Stimulated activated CD8-positive, alpha-beta memory T cell treated with anti-CD3 and anti-CD28 coated beads, Interleukin-7, amount 100 ng/mL, for 48 hours (primary cell): ENCODE measurements around the gene ERBB4.

Experiments
- DNase-seq, 2 donors: peaks; one replicate each; pipeline ENCODE4 v3.0.0-alpha.2; 2020; ENCODE audit warnings: low read depth in 1 of 2; ENCODE audit errors: extremely low read depth in 1 of 2

The ERBB4 gene

DNA sequence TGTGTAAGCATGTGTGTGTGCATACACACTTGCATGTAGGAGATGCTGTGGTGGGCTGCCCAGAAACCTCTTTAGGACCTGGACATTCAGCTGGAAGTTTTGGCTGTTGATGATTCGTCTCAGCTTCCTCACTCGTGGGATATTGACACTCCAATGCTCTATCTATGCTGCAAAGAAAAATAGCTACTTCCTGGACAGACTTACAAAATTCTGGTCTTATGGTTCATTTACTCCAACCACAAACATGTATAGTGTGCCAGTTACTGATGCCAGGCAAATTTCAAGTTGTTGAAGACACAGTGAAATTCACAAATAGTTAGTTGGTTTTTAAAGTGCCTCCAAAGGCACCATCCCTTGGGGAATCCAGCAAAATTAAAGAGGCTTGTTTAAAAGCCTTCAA, 1099.6 kb downstream of the ERBB4 start:
- DNase-seq: no peak

DNA sequence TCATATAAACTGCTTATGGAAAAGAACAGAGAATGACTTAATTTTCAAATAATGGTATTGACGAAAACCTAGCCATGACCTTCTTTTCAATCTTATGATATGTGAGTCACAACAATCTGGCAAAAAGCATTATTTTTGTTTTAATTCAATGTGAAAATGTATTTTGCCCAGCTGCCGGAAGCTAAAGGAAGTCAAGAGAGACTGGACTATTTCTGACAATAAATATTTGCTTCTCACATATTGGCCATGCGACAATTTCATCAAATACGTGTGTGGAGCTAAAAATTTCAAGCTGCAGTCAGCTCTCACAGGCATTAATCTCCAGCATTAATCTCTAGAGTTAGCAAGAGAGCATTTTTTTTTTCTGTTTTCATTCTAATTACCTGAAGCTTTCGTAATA, 1101.2 kb downstream of the ERBB4 start:
- no peak for DNase-seq

DNA sequence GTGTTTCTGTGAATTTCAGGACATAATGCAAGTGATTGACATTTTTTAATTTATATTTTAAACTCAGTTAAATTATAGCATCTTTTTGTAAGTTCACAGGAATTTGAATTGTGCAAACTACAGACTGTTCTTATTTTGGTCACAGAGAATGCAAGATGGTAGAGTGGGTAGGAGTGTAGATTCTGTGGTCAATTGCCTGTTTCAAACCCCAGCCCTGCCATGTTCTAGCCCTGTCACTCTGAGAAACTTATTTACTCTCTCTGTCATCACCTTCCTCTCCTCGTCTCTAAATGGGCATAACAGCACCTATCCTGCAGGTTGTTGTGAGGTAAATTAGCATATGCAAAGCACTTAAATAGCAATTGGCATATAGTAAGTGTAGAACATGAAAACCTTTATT, 1102.4 kb downstream of the ERBB4 start:
- no peak for DNase-seq

DNA sequence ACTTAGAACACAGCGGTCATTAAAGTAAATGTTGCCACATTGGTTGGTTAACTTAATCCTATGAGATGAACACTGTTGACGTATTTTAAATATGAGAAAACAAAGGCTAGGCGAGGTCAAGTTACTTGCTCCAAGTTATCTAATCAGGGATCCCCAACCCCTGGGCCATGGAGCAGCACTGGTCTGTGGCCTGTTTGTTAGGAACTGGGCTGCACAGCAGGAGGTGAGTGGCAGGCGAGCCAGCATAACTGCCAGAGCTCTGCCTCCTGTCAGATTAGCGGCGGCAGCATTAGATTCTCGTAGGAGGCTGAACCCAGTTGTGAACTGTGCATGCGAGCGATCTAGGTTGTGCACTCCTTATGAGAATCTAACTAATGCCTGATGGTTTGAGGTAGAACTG, 1103.3 kb downstream of the ERBB4 start:
- DNase-seq: no peak

DNA sequence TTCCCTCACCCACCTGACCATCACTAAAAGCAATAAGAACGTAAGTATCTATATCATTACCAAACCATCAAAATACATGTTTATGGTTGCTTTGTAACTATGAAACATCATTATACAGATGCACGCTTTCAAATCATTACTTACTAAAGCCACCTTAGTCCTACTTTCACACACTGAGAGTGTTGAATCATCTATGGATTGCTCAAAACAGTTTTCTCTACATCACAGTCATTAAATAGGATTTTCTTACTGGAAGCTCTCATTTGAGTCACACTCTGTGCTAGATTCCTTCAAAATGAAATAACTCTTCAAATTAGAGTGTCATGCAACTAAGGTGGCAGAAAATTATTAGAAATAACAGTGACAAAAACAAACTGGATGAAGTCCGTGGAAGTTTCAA, 1103.8 kb downstream of the ERBB4 start:
- no peak for DNase-seq

DNA sequence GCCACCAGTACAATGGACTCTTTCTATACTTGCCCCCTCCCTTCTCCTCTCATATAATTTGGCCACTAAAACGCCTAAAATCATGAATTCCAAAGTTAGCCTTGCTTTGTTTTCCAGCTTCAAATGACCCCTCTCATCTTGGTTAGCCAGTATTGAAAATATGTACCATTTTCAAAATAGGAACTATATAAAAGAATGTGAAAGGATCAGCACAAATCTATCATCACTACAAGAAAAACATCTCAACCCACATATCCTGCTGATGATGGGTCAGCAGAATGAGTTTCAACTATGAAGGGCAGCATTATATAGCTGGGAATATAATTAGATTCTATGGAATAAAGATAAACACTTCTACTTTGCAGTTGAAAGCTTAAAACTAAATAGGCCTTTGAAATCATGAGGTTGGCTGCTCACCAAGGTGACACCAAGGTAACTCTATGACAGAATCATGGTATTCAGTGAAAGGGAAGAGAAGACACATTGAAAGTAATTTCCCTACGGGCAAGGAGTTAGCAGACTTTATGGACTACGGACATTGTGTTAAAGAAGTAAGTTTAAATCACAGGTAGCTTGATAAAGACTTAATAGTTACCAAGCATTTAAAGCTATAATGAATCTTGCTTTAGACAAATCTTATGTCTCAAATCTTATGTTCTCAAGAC, 1109.2 kb downstream of the ERBB4 start:
- DNase-seq: no peak

DNA sequence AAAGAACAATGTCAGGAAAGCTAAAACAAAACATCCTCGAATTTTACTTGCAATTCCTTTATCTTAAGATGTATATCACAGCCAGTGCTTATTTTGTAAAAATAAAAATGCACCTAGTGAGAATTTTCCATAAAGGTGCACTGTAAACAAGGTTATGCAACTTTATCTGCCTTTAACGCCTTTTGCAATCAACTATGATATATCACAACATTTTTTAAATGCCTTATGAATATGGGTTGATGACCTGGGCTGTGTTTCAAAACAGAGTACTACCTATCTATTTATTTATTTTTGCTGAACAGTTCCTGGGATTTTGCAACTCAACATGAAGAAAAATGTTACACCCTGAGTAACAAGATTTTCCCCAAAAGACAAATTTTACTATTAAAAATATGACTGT, 1112.4 kb downstream of the ERBB4 start:
- no peak for DNase-seq

DNA sequence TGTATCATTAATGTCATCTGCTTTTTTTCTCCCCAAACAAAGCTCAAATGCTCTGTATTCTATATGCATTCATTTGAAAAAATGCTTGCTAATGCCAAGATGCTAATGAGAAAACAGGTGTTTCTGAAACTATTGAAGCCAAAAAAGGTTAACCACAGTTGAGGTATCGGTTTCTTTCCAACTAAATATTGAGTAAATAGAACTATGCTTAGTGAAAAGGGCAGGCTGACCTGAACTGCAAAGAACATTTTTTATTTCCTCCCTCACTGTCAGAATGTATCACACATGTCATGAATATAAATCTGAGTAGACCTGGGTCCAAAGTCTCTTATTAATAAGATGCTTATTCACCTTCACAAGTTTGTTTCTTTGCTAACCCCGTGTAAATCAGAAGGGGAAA, 1115.6 kb downstream of the ERBB4 start:
- DNase-seq: no peak

DNA sequence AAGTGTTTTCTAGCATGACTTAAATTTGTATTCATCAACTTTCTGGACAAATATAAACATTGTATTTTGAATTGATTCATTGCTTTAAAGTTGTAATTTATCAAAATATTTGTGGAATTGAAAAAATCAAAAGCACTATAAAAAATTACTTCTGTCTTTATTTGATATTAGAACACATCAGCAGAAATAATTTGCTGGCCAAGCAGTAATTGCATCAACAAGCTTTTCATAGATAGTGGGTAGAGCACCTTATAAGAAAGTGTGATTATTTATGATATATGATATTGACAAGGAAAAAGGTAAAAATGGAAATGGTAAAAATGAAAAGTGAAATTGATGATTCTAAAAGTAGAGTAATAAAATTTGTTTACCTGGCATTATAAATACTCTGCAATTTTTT, 1121.1 kb downstream of the ERBB4 start:
- DNase-seq: no peak

DNA sequence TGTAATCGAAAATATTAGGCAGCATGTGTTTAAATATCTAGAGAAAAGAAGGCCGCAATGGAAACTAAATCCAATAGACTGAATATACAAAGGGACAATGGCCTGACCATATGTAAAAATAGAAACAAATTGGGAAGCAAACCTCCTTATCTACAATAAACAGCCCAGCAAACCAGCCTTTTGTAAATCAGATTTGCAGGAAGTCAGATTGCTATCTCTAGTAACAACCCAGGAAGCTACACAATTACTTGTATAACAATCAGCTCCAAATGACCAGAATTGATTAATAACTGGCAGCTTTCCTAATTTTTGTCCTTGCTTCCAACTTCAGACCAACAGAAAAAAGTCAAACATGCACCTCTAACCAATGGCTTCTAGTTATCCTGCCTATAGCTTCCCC, 1122.2 kb downstream of the ERBB4 start:
- DNase-seq: no peak

DNA sequence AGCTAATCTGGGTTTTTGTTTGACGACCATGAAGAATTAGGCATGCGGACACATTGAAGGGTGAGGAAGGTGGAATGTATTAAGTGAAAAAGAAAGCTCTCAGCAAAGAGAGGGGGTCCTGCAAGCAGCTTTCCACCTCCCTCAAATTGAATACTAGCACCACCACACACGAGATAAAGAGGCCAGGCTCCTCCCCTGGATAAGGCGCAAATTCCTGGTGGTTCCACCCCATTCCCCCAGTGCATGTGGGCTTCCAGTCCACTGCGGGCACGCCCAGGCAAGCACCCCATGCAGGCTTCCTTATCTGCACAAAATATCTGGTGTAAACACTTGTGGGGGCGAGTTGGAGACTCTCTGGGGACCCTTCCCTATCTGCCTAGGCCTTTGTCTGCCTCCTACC, 1124.9 kb downstream of the ERBB4 start:
- no peak for DNase-seq

DNA sequence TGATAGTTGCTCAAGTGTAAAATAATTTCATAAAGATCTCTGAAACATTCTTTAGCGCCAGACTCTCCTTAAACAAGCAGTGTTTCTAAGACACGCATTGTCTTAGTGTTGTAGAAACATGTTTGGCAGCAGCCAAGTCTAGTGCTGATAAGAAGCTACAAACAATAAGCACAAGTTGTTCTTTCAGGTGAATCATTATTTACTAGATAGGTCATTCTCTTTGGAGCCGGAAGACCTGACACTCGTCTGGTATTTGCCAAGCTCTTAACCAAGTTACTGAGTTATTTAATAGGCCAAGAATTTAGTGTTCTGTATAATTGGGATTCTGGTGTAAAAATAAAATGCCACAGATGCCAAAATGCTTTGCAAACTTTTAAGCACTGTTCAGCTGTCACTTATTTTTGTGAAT, 1130.1 kb downstream of the ERBB4 start:
- no peak for DNase-seq

DNA sequence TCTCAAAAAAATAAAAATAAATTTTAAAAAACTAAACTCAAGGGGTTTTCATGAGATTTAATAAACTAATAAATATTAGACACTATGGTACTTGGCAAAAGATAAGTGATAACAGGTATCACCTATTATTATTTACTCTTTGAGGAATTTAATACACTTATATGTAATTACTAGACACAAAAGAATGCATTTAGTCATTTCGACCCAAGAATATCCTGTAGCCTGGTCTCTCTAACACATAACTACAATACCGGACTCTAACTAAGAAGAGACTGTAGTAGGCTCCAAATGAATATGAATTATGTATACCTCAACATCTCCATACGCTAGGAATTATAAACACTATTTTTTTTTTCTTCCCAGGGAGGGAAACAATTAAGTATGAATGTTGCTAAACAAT, 1131.5 kb downstream of the ERBB4 start:
- DNase-seq: no peak

DNA sequence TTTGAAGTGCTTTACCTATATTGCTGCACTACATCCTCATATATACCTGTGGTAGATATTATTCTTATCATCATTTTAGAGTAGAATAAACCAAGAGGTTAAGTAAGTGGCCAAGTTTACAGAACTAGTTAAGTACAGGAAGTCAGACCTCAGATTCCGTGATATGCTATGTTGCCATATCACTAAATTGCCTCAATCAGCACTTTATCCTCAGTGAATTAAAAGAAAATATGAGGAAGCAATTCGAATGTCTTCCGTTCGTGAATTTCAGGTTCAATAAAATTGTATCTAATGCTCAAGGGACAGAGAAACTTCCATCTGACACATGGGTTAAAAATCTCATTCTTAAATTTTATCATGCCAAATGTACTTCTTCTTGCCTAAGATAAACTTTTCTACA, 1133.6 kb downstream of the ERBB4 start:
- no peak for DNase-seq

DNA sequence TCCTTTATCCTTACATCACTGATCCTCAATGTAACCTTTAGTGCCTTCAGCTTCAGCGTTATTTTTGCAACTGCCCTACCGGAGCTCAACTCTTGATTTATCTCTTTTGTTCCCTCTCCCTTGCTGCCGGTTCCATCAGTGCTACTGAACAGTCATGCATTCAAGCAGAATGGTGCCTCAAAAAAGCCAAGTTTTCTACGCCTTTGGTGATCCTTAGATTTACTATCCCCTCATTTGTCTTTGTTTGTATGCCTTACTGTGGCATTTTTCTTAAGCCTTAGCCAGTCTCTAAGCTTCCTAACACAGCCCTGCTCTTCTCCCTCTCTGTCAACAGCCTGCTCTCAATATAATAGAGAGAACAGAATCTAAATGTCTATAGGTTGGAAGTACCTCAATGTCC, 1134.5 kb downstream of the ERBB4 start:
- DNase-seq: no peak

DNA sequence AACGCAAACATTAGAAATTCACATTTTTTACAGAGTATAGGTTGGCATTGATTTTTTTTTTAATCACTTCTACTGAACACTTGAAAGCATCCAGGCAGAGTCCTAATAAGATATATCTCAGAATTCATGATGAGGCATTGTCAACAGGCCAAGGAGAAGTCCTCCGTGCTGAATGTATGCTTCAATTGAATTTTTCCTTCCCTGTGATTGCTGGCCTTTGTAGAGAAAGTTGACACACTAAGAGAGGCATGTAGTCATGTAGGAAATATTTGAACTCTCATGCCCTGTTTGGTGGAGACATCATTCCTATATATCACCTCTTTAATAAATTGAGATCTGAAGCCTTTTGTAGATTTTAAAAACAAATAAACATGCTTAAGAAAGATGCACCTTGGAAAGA, 1137.3 kb downstream of the ERBB4 start:
- DNase-seq: no peak

DNA sequence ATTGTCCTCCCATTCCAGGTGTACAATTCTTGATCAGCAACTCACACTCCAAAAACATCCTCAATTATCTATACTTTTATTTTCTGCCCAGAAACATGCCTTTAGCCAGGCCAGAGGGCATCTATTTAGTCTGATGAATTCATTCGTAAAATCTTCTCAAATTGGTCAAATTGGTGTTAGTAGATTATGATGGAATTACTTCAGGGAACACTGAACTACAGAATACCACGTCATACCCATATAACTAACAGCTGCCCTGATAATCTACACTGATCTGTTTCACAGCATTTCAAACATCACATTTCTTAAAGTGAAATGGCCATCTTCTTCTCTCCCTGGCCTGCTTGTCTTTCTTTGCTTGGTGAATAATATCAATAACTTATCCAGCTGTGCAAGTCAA, 1140.8 kb downstream of the ERBB4 start:
- DNase-seq: no peak

DNA sequence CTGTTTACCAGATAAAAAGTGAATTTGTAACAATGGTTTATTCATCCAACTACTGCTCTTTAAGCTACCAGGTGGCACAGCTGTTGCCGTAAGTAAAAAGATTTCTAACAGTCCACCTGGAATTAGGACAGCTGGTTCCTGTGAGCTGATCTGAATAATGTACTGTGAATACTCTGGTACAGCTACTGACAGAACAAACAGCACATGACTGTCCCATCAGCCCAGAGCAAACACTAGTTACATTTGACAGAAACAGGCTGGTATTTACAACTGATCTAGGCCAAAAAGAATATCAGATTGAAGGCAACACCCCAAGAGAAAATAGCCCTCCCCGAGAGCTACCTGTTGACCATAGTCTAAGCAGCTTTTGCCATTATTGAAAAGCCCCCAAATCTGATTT, 1141.8 kb downstream of the ERBB4 start:
- no peak for DNase-seq

DNA sequence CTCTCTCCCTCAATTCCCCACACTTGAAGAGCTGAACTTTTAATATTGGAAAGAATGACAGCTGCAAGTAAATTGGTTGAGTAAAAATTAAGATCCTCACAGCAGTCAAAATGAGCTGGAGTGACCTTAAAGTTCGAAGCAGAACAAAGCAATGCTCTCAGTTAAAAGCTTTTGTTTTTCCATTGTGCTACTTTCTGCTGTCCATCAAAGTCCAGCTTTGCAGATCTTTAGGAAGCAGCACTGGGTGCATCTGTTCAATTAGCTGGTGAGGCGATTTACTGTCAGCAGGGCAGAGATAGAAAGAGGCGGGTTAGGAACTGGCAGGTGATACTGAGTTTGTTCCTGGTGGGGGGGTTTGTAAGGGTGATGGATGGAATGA, 1147.4 kb downstream of the ERBB4 start:
- no peak for DNase-seq

DNA sequence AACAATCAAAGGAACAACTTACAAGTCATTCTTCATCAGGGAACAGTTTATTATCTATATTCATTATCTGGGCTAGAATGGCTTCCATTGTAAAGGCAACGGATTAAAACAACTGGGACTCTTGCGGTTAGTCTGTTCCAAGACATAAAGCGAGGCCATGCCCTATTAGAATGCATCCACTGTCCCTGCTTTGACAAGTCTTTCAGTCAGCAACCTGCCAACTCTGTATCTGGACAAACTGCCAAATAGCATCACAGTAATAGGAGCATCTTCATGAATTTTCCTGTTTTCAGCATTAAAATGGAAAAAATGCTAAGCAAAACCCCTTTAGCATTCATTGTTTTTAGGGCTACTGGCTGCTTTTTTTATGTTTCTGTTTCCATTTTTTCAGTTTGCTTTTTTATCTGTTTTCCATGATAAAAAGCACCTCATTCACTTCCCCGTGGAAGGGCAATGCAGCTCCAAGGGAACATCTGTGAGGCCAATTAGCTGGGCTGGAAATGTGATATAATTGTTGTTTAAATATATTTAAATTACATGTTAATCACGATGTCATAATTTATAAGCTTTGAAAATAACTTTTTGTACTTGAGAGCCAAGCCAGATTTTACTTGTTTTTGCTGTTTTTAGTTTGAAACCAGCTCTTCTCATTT, 1147.9 kb downstream of the ERBB4 start:
- no peak for DNase-seq

DNA sequence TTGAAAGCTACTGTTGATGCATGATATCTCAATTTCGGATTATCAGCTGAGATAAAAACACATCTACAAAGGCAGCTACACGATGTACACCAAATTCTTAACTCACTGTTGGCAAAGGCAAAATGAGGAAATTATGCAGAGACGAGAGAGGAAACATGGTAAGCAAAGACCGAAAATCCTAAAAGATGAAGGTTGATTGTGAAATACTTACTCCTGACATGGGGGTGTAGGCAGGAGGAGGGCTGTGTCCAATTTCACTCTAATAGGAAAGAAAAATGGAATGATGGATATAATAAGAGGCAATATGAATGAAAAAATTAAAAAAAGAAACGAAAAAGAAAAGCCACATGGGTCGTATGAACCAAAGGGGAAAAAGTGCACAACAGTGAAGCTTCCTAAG, 1150.9 kb downstream of the ERBB4 start:
- no peak for DNase-seq

DNA sequence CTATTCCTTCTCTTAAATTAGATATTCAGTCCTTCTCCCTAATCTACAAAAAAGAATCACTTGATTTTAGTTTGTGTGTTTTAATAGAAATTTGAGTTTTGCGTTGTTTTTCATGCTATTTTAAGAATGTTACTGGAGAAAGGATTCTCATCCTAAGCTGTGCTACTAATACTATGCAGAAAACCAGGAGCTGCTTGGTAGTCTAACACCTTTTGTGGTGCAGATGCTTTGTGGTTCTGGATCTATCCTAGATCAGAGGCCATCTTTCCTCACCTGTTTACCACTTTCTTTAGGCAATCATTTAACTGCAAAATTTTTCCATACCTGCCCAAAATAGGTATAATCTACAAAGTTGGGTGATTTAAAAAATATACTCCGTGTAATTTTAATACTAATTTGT, 1158.6 kb downstream of the ERBB4 start:
- DNase-seq: no peak

DNA sequence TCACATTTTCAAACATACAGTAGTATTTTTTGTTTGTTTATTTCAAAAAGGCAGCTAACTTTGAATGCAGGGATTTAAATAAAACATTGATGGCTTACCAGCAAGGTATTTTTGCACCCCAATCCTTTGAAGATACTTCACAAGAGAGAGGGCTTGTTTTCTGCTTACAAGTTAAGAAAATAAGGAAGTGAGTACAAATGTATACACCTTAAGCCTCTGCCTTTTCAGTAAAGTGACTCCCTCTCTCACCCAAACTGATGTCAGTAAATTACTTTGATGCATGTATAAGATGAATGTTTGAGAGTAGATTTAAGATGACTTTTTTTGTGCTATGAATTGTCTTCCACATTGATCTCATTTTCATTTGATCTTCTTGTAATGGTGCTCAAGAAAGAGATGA, 1162.2 kb downstream of the ERBB4 start:
- DNase-seq: no peak
